HG03378 (cell line): ENCODE measurements around the gene ROCK2.

Source experiments
- ATAC-seq: cut with Tn5 transposase; IDR thresholded peaks from one replicate; pipeline ENCODE4 v1.9.1; 2021; ENCODE audit warnings: mild to moderate bottlenecking, moderate library complexity; ENCODE audit not compliant: unreplicated experiment

The ROCK2 gene

GRCh38 chr2:11158916-11159573, 185.4 kb downstream of the ROCK2 start:
- ATAC-seq = no peak

- no peak for ATAC-seq
Measured at GRCh38 chr2:11157731-11158130, 186.7 kb downstream of the ROCK2 start.

GRCh38 chr2:11157296-11157695, 187.1 kb downstream of the ROCK2 start:
- no peak for ATAC-seq

- no peak for ATAC-seq
Measured at GRCh38 chr2:11156396-11157075, 187.9 kb downstream of the ROCK2 start.

- ATAC-seq = peak; percentile 76
Measured at GRCh38 chr2:11155381-11156035, 188.9 kb downstream of the ROCK2 start, which contains the start of gene SLC66A3. SLC66A3 (plus strand) TSS chr2:11155467; CDS start chr2:11155547, 80 bp downstream.

- ATAC-seq = peak; percentile 42
Measured at GRCh38 chr2:11154923-11155380, 189.5 kb downstream of the ROCK2 start.

- peak; percentile 32 for ATAC-seq
Measured at GRCh38 chr2:11154016-11154922, 190.2 kb downstream of the ROCK2 start.

- ATAC-seq = no peak
Measured at GRCh38 chr2:11152591-11152990, 191.8 kb downstream of the ROCK2 start.

- ATAC-seq = no peak
Measured at GRCh38 chr2:11147263-11147662, 197.2 kb downstream of the ROCK2 start.

GRCh38 chr2:11146076-11146475, 198.4 kb downstream of the ROCK2 start:
- no peak for ATAC-seq

- ATAC-seq = no peak
Measured at GRCh38 chr2:11145350-11145749, 199.1 kb downstream of the ROCK2 start.

- no peak for ATAC-seq
Measured at GRCh38 chr2:11144738-11145079, 199.7 kb downstream of the ROCK2 start.

- ATAC-seq = no peak
Measured at GRCh38 chr2:11144077-11144737, 200.2 kb downstream of the ROCK2 start.

GRCh38 chr2:11142987-11143386, 201.4 kb downstream of the ROCK2 start:
- no peak for ATAC-seq

- ATAC-seq = no peak
Measured at GRCh38 chr2:11142330-11142729, 202.1 kb downstream of the ROCK2 start.

GRCh38 chr2:11141319-11141718, 203.1 kb downstream of the ROCK2 start:
- ATAC-seq = no peak

- ATAC-seq = no peak
Measured at GRCh38 chr2:11140492-11140891, 203.9 kb downstream of the ROCK2 start.

GRCh38 chr2:11134349-11134748, 210.1 kb downstream of the ROCK2 start:
- no peak for ATAC-seq

GRCh38 chr2:11133936-11134320, 210.5 kb downstream of the ROCK2 start:
- no peak for ATAC-seq

- ATAC-seq = no peak
Measured at GRCh38 chr2:11133238-11133935, 211.0 kb downstream of the ROCK2 start.
